Liver (tissue), 9 donors: ENCODE measurements around the gene MEGF6. TPM values are rescaled to one million over a fixed set of nuclear protein-coding genes. Genes with fewer than 3 reads are reported as not detected.

Source experiments
- DNase-seq: peaks from one replicate; pipeline ENCODE4 v3.0.0-alpha.2; 2017; ENCODE audit warnings: low spot score
- H3K27ac ChIP-seq, 2 donors: one replicate each; pipeline ENCODE4 v1.7.0; 2013; ENCODE audit warnings: inconsistent platforms in 2 of 2, low read length in 2 of 2, control low read depth in 1 of 2, low read depth in 1 of 2, mild to moderate bottlenecking in 1 of 2
- H3K27me3 ChIP-seq, 4 donors: one replicate each; pipeline versions ENCODE4 v1.6.1 to v1.7.0; 2013; ENCODE audit warnings: low read length in 3 of 4, inconsistent platforms in 1 of 4, mild to moderate bottlenecking in 1 of 4, moderate library complexity in 1 of 4; ENCODE audit not compliant: control insufficient read depth in 4 of 4, insufficient read depth in 4 of 4
- H3K36me3 ChIP-seq, 4 donors: one replicate each; pipeline versions ENCODE4 v1.6.1 to v1.7.0; 2013; ENCODE audit warnings: low read length in 3 of 4, mild to moderate bottlenecking in 3 of 4, low read depth in 1 of 4, moderate library complexity in 1 of 4; ENCODE audit not compliant: control insufficient read depth in 4 of 4, insufficient read depth in 3 of 4
- H3K4me1 ChIP-seq, 4 donors: one replicate each; pipeline versions ENCODE4 v1.6.1 to v1.7.0; 2013; ENCODE audit warnings: low read length in 3 of 4, mild to moderate bottlenecking in 3 of 4, moderate library complexity in 1 of 4; ENCODE audit not compliant: control insufficient read depth in 4 of 4, insufficient read depth in 4 of 4
- H3K4me3 ChIP-seq, 3 donors: one replicate each; pipeline versions ENCODE4 v1.6.1 to v1.7.0; 2013; ENCODE audit warnings: low read length in 3 of 3, control low read depth in 1 of 3, low read depth in 1 of 3, mild to moderate bottlenecking in 1 of 3
- H3K9ac ChIP-seq, 2 donors: one replicate each; pipeline ENCODE4 v1.7.0; 2013; ENCODE audit warnings: low read length in 2 of 2, mild to moderate bottlenecking in 2 of 2, moderate library complexity in 2 of 2, control low read depth in 1 of 2, low read depth in 1 of 2
- H3K9me3 ChIP-seq, 4 donors: one replicate each; pipeline versions ENCODE4 v1.6.1 to v1.7.0; 2013; ENCODE audit warnings: low read length in 3 of 4; ENCODE audit not compliant: control insufficient read depth in 4 of 4
- ATF3 ChIP-seq: IDR thresholded peaks from 2 replicates; pipeline ENCODE4 v1.6.1; 2016; ENCODE audit warnings: antibody characterized with exemption
- EGR1 ChIP-seq, 2 donors: IDR thresholded peaks; 2 replicates each; pipeline ENCODE4 v1.6.1; 2016 to 2018; ENCODE audit warnings: antibody characterized with exemption in 2 of 2, low read depth in 2 of 2
- FOXA1 ChIP-seq: IDR thresholded peaks from 2 replicates; pipeline ENCODE4 v1.6.1; 2016; ENCODE audit warnings: antibody characterized with exemption
- FOXA2 ChIP-seq: IDR thresholded peaks from 2 replicates; pipeline ENCODE4 v1.6.1; 2016; ENCODE audit warnings: antibody characterized with exemption
- GABPA ChIP-seq, 2 donors: IDR thresholded peaks in 1 of 2; conservative IDR thresholded peaks in 1 of 2; 2 replicates each; pipeline ENCODE4 v1.6.1; 2016; ENCODE audit warnings: antibody characterized with exemption in 2 of 2, mild to moderate bottlenecking in 1 of 2, moderate library complexity in 1 of 2
- HNF4A ChIP-seq, 2 donors: conservative IDR thresholded peaks; 2 replicates each; pipeline ENCODE4 v1.6.1; 2016; ENCODE audit warnings: antibody characterized with exemption in 2 of 2, mild to moderate bottlenecking in 2 of 2
- HNF4G ChIP-seq: IDR thresholded peaks from 2 replicates; pipeline ENCODE4 v1.6.1; 2016; ENCODE audit warnings: antibody characterized with exemption
- JUND ChIP-seq, 2 donors: IDR thresholded peaks; 2 replicates each; pipeline ENCODE4 v1.6.1; 2016; ENCODE audit warnings: antibody characterized with exemption in 2 of 2
- MAX ChIP-seq: IDR thresholded peaks from 2 replicates; pipeline ENCODE4 v1.6.1; 2016; ENCODE audit warnings: antibody characterized with exemption
- NR2F2 ChIP-seq: IDR thresholded peaks from 2 replicates; pipeline ENCODE4 v1.6.1; 2016; ENCODE audit warnings: antibody characterized with exemption
- RAD21 ChIP-seq, 2 donors: IDR thresholded peaks; 2 replicates each; pipeline ENCODE4 v1.6.1; 2016; ENCODE audit warnings: antibody characterized with exemption in 2 of 2, mild to moderate bottlenecking in 2 of 2
- REST ChIP-seq: IDR thresholded peaks from 2 replicates; pipeline ENCODE4 v1.6.1; 2016; ENCODE audit warnings: antibody characterized with exemption, mild to moderate bottlenecking
- SP1 ChIP-seq: IDR thresholded peaks from 2 replicates; pipeline ENCODE4 v1.6.1; 2018; ENCODE audit warnings: antibody characterized with exemption, mild to moderate bottlenecking
- TAF1 ChIP-seq: conservative IDR thresholded peaks from 2 replicates; pipeline ENCODE4 v1.6.1; 2016; ENCODE audit warnings: antibody characterized with exemption, mild to moderate bottlenecking
- YY1 ChIP-seq: IDR thresholded peaks from 2 replicates; pipeline ENCODE4 v1.6.1; 2016; ENCODE audit warnings: antibody characterized with exemption, mild to moderate bottlenecking
- ZBTB33 ChIP-seq: IDR thresholded peaks from 2 replicates; pipeline ENCODE4 v1.6.1; 2016; ENCODE audit warnings: antibody characterized with exemption
- WGBS: extraction: QIAGEN DNeasy Blood & Tissue Kit; methylation state at CpG from one replicate; pipeline ENCODE4 v1.1.7; 2013; 5-methylcytosine and 5-hydroxymethylcytosine counted together
- polyA plus RNA-seq, 2 donors: library from polyadenylated mRNA; stranded (reverse) in 1 of 2; unstranded in 1 of 2; fragments of 200-250 nt in 1 of 2; fragments of >200 nt in 1 of 2; fragmentation: Nextera tagmentation in 1 of 2; extraction: Ambion mirVana in 1 of 2; gene quantifications; one replicate each; pipeline versions ENCODE4 v1.2.1 to v1.2.3, GENCODE V29; 2013 to 2015
- total RNA-seq, 2 donors: library from RNA; depleted of rRNA; stranded (reverse); fragments of >200 nt; gene quantifications; one replicate each; pipeline ENCODE4 v1.2.3, GENCODE V29; 2014
- donor health status: healthy.
- donor health status: healthy.
- donor health status: healthy.
- donor health status: healthy.
- donor health status: healthy.

MEGF6 gene
- total and polyA plus RNA-seq, 4 donors = 1.3 to 11.0 (median 4.0) TPM

GRCh38 chr1:3566951-3567804 is 44.1 kb downstream of the MEGF6 start:
- DNase-seq = no peak
- TF ChIP-seq ZBTB33 = no peak
- no peak for TF ChIP-seq RAD21 (IDR thresholded peaks at IDR 0.05)
- no peak for TF ChIP-seq ATF3
- no peak for TF ChIP-seq MAX
- no peak for TF ChIP-seq TAF1
- no peak for TF ChIP-seq YY1
- TF ChIP-seq JUND (IDR thresholded peaks at IDR 0.05) = no peak
- no peak for TF ChIP-seq HNF4G
- TF ChIP-seq HNF4A (conservative IDR thresholded peaks at IDR 0.05) = no peak
- TF ChIP-seq EGR1 (IDR thresholded peaks at IDR 0.05; ENCODE audit: low read depth in 2 of 2) = no peak
- no peak for TF ChIP-seq GABPA (IDR thresholded peaks at IDR 0.05 in 1 of 2, conservative IDR thresholded peaks at IDR 0.05 in 1 of 2)
- no peak for TF ChIP-seq FOXA2
- TF ChIP-seq FOXA1 = no peak
- no peak for TF ChIP-seq REST
- no peak for TF ChIP-seq SP1
- Histone ChIP-seq H3K9me3 (no peaks in the 10 kb centered on the region), H3K4me3 (no peak overlapping the region), H3K4me1 (no peaks in the 10 kb centered on the region), H3K27me3 (no peaks in the 10 kb centered on the region), H3K27ac (no peak overlapping the region), H3K36me3 (no peaks in the 10 kb centered on the region), H3K9ac (no peak overlapping the region)
- WGBS = 89% methylated on average over 32 of the region's 32 CpGs

GRCh38 chr1:3566003-3566885 is 45.1 kb downstream of the MEGF6 start:
- Histone ChIP-seq H3K4me1 (no peaks in the 10 kb centered on the region), H3K27me3 (no peaks in the 10 kb centered on the region), H3K4me3 (no peak overlapping the region), H3K9me3 (no peaks in the 10 kb centered on the region), H3K36me3 (no peaks in the 10 kb centered on the region), H3K9ac (no peak overlapping the region), H3K27ac (no peak overlapping the region)
- 88% methylated on average over 27 of the region's 27 CpGs for WGBS
- DNase-seq = no peak
- TF ChIP-seq SP1 = no peak
- TF ChIP-seq HNF4A (conservative IDR thresholded peaks at IDR 0.05) = no peak
- no peak for TF ChIP-seq MAX
- TF ChIP-seq REST = no peak
- TF ChIP-seq JUND (IDR thresholded peaks at IDR 0.05) = no peak
- no peak for TF ChIP-seq ATF3
- no peak for TF ChIP-seq TAF1
- no peak for TF ChIP-seq NR2F2
- TF ChIP-seq FOXA1 = no peak
- no peak for TF ChIP-seq RAD21 (IDR thresholded peaks at IDR 0.05)
